Type B pancreatic cell (in vitro differentiated cells): Measurements from ENCODE around the gene SP110. TPM values are rescaled to one million over a fixed set of nuclear protein-coding genes. Genes with fewer than 3 reads are reported as not detected.

Experiments used
- DNase-seq: peaks from one replicate; pipeline ENCODE4 v3.0.0; 2021; ENCODE audit warnings: mixed read lengths; ENCODE audit not compliant: unreplicated experiment; ENCODE audit errors: extremely low spot score
- H3K27ac Mint-ChIP-seq: 2 replicates; pipeline ENCODE4 v1.8.0; 2021; ENCODE audit warnings: mild to moderate bottlenecking, mixed read lengths
- H3K27me3 Mint-ChIP-seq: 2 replicates; pipeline ENCODE4 v1.8.0; 2021; ENCODE audit warnings: mixed read lengths
- H3K36me3 Mint-ChIP-seq: 2 replicates; pipeline ENCODE4 v1.8.0; 2021; ENCODE audit warnings: mixed read lengths
- H3K4me1 Mint-ChIP-seq: one replicate; pipeline ENCODE4 v1.8.0; 2021; ENCODE audit warnings: mixed read lengths; ENCODE audit not compliant: unreplicated experiment
- H3K4me3 Mint-ChIP-seq: 2 replicates; pipeline ENCODE4 v1.8.0; 2021; ENCODE audit warnings: mild to moderate bottlenecking, mixed read lengths
- H3K9me3 Mint-ChIP-seq: 2 replicates; pipeline ENCODE4 v1.8.0; 2021; ENCODE audit warnings: mixed read lengths
- CTCF ChIP-seq: fragments of 200-600 bp; sonication (generic); conservative IDR thresholded peaks from 2 replicates; pipeline ENCODE4 v1.5.0; 2021; ENCODE audit warnings: antibody characterized with exemption, mild to moderate bottlenecking
- total RNA-seq: library from RNA; stranded (reverse); gene quantifications from 2 replicates; pipeline ENCODE4 v1.2.1, GENCODE V29; 2021; ENCODE audit warnings: low replicate concordance

SP110 gene
- total RNA-seq, 1 donor from 2014 or later: 8.6 TPM

GRCh38 chr2:230246206-230246605, 26.4 kb upstream of the SP110 start:
- no peak overlapping the region for H3K27ac Mint-ChIP-seq
- no peaks in the 10 kb centered on the region for H3K36me3 Mint-ChIP-seq
- no peak for TF ChIP-seq CTCF
- H3K27me3 Mint-ChIP-seq: peaks cover 3% of the 10 kb centered on the region
- DNase-seq: no peak
- H3K4me3 Mint-ChIP-seq: no peak overlapping the region
- H3K4me1 Mint-ChIP-seq: no peaks in the 10 kb centered on the region
- H3K9me3 Mint-ChIP-seq: no peaks in the 10 kb centered on the region

- H3K4me1 Mint-ChIP-seq: no peaks in the 10 kb centered on the region
- H3K4me3 Mint-ChIP-seq: no peak overlapping the region
- H3K36me3 Mint-ChIP-seq: no peaks in the 10 kb centered on the region
- TF ChIP-seq CTCF: no peak
- no peaks in the 10 kb centered on the region for H3K27me3 Mint-ChIP-seq
- H3K9me3 Mint-ChIP-seq: no peaks in the 10 kb centered on the region
- H3K27ac Mint-ChIP-seq: no peak overlapping the region
- no peak for DNase-seq
Observed at GRCh38 chr2:230244211-230244610, 24.4 kb upstream of the SP110 start.

- H3K27me3 Mint-ChIP-seq: no peaks in the 10 kb centered on the region
- no peaks in the 10 kb centered on the region for H3K36me3 Mint-ChIP-seq
- no peak overlapping the region for H3K27ac Mint-ChIP-seq
- no peaks in the 10 kb centered on the region for H3K9me3 Mint-ChIP-seq
- no peak for TF ChIP-seq CTCF
- no peaks in the 10 kb centered on the region for H3K4me1 Mint-ChIP-seq
- DNase-seq: no peak
- no peak overlapping the region for H3K4me3 Mint-ChIP-seq
Observed at GRCh38 chr2:230234845-230235244, 15.1 kb upstream of the SP110 start.

- DNase-seq: no peak
- H3K36me3 Mint-ChIP-seq: no peaks in the 10 kb centered on the region
- H3K4me1 Mint-ChIP-seq: no peaks in the 10 kb centered on the region
- H3K27ac Mint-ChIP-seq: no peak overlapping the region
- H3K4me3 Mint-ChIP-seq: no peak overlapping the region
- no peaks in the 10 kb centered on the region for H3K9me3 Mint-ChIP-seq
- no peak for TF ChIP-seq CTCF
- H3K27me3 Mint-ChIP-seq: no peaks in the 10 kb centered on the region
Observed at GRCh38 chr2:230234122-230234722, 14.4 kb upstream of the SP110 start.

- H3K27me3 Mint-ChIP-seq: no peaks in the 10 kb centered on the region
- no peak for TF ChIP-seq CTCF
- no peaks in the 10 kb centered on the region for H3K36me3 Mint-ChIP-seq
- no peaks in the 10 kb centered on the region for H3K9me3 Mint-ChIP-seq
- no peak overlapping the region for H3K4me3 Mint-ChIP-seq
- no peak overlapping the region for H3K27ac Mint-ChIP-seq
- DNase-seq: no peak
- H3K4me1 Mint-ChIP-seq: no peaks in the 10 kb centered on the region
Observed at GRCh38 chr2:230231251-230231650, 11.5 kb upstream of the SP110 start.
